Lower lobe of right lung (tissue), 2 donors: Measurements from ENCODE around the gene GYPB. TPM values are rescaled to one million over a fixed set of nuclear protein-coding genes. Genes with fewer than 3 reads are reported as not detected.
A peak's percentile ranks its signal among the peaks of the same experiment; 100 is the strongest.
"Not testable (repeated sequence)": the region's sequence is repeated elsewhere in the genome, so short reads cannot be mapped to it uniquely, and the experiment has no call there.

Experiments used
- ATAC-seq, 2 donors: fragments of 200-7000 bp; cut with Tn5 transposase; one replicate each; pipeline ENCODE4 v1.9.1; 2020 to 2022; ENCODE audit warnings: mild to moderate bottlenecking in 2 of 2, moderate library complexity in 2 of 2
- DNase-seq: peaks from one replicate; pipeline ENCODE4 v3.0.0-alpha.2; 2020
- H3K27ac ChIP-seq: fragments of 200-600 bp; one replicate; pipeline ENCODE4 v1.8.0; 2022
- H3K27me3 ChIP-seq: fragments of 200-600 bp; one replicate; pipeline ENCODE4 v1.8.0; 2022; ENCODE audit warnings: low read depth
- H3K36me3 ChIP-seq: fragments of 200-600 bp; one replicate; pipeline ENCODE4 v1.8.0; 2022; ENCODE audit warnings: mild to moderate bottlenecking
- H3K4me1 ChIP-seq: fragments of 200-600 bp; one replicate; pipeline ENCODE4 v1.8.0; 2022
- H3K4me3 ChIP-seq: fragments of 200-600 bp; one replicate; pipeline ENCODE4 v1.8.0; 2022; ENCODE audit warnings: mild to moderate bottlenecking
- H3K9me3 ChIP-seq: fragments of 200-600 bp; one replicate; pipeline ENCODE4 v1.8.0; 2022
- CTCF ChIP-seq: fragments of 200-600 bp; IDR thresholded peaks from one replicate; pipeline ENCODE4 v1.8.0; 2022; ENCODE audit warnings: antibody characterized with exemption, mild to moderate bottlenecking
- intact Hi-C: fragments of 100-400 bp; cut with DNase I; formaldehyde crosslinking; loops from one replicate; pipeline ENCODE4 v1.11.0; 2022
- long read RNA-seq: library from polyadenylated mRNA; unstranded; transcript quantifications from one replicate; pipeline ENCODE4 v2.0.0, GENCODE V29; 2021
- total RNA-seq: library from RNA; stranded (reverse); fragmentation: NEBNext Ultra II Directional; extraction: Animal tissue kit (Norgen Biotek cat#: 25700); gene quantifications from one replicate; pipeline ENCODE4 v1.2.1, GENCODE V29; 2021
- donor health status: DM: no; HTN: yes; CAD: no; lungs with severe emphysema.

GYPB gene
- not detected for total RNA-seq
- long read RNA-seq: 0 reads

GRCh38 chr4:144019277-144019676, at the start of gene GYPB:
Gene GYPB (minus strand): TSS chr4:144019380. CDS start chr4:144019287, 93 bp downstream.
- ATAC-seq, H3K4me1 ChIP-seq, H3K27me3 ChIP-seq, intact Hi-C loops, H3K9me3 ChIP-seq, H3K27ac ChIP-seq, H3K4me3 ChIP-seq, DNase-seq, H3K36me3 ChIP-seq: not testable (repeated sequence)

GRCh38 chr4:144061556-144061955, 42.4 kb upstream of the GYPB start:
- H3K36me3 ChIP-seq, H3K27me3 ChIP-seq, H3K27ac ChIP-seq, intact Hi-C loops, H3K4me3 ChIP-seq, H3K9me3 ChIP-seq, ATAC-seq, DNase-seq, H3K4me1 ChIP-seq: not testable (repeated sequence)

- H3K27ac ChIP-seq, H3K36me3 ChIP-seq, DNase-seq, H3K4me3 ChIP-seq, H3K9me3 ChIP-seq, H3K27me3 ChIP-seq, H3K4me1 ChIP-seq, intact Hi-C loops: not testable (repeated sequence)
- ATAC-seq: peak in 1 of 2 donors; percentile 42
Observed at GRCh38 chr4:144060234-144060859, 41.2 kb upstream of the GYPB start.

- no peak for ATAC-seq
- Histone ChIP-seq H3K36me3 (no peaks in the 10 kb centered on the region), H3K27me3 (no peaks in the 10 kb centered on the region), H3K4me3 (no peak overlapping the region), H3K4me1 (no peaks in the 10 kb centered on the region), H3K9me3 (peaks cover 6% of the 10 kb centered on the region), H3K27ac (no peak overlapping the region)
- TF ChIP-seq CTCF: no peak
- intact Hi-C loops: no loop called here
- no peak for DNase-seq
Observed at GRCh38 chr4:144056800-144057199, 37.6 kb upstream of the GYPB start.

- H3K36me3 ChIP-seq, intact Hi-C loops, H3K27ac ChIP-seq, H3K4me1 ChIP-seq, H3K4me3 ChIP-seq, H3K9me3 ChIP-seq, H3K27me3 ChIP-seq, ATAC-seq, DNase-seq: not testable (repeated sequence)
Observed at GRCh38 chr4:144055336-144055735, 36.2 kb upstream of the GYPB start.

GRCh38 chr4:144051494-144051893, 32.3 kb upstream of the GYPB start:
- intact Hi-C loops, ATAC-seq, H3K27ac ChIP-seq, DNase-seq, H3K27me3 ChIP-seq, H3K4me1 ChIP-seq, H3K36me3 ChIP-seq, H3K9me3 ChIP-seq, H3K4me3 ChIP-seq: not testable (repeated sequence)

GRCh38 chr4:144050631-144051030, 31.5 kb upstream of the GYPB start:
- H3K4me1 ChIP-seq, H3K36me3 ChIP-seq, H3K27me3 ChIP-seq, DNase-seq, intact Hi-C loops, H3K9me3 ChIP-seq, ATAC-seq, H3K4me3 ChIP-seq, H3K27ac ChIP-seq: not testable (repeated sequence)

- H3K27ac ChIP-seq, H3K9me3 ChIP-seq, ATAC-seq, H3K36me3 ChIP-seq, intact Hi-C loops, DNase-seq, H3K4me1 ChIP-seq, H3K4me3 ChIP-seq, H3K27me3 ChIP-seq: not testable (repeated sequence)
Observed at GRCh38 chr4:144049495-144050424, 30.6 kb upstream of the GYPB start.

- intact Hi-C loops, DNase-seq, H3K9me3 ChIP-seq, H3K27me3 ChIP-seq, H3K4me3 ChIP-seq, H3K27ac ChIP-seq, ATAC-seq, H3K36me3 ChIP-seq, H3K4me1 ChIP-seq: not testable (repeated sequence)
Observed at GRCh38 chr4:144044936-144045335, 25.8 kb upstream of the GYPB start.

- DNase-seq, H3K9me3 ChIP-seq, intact Hi-C loops, H3K27me3 ChIP-seq, H3K4me1 ChIP-seq, ATAC-seq, H3K36me3 ChIP-seq, H3K4me3 ChIP-seq, H3K27ac ChIP-seq: not testable (repeated sequence)
Observed at GRCh38 chr4:144032580-144032979, 13.4 kb upstream of the GYPB start.

GRCh38 chr4:144031875-144032274, 12.7 kb upstream of the GYPB start:
- H3K36me3 ChIP-seq, H3K27ac ChIP-seq, ATAC-seq, DNase-seq, H3K9me3 ChIP-seq, intact Hi-C loops, H3K4me1 ChIP-seq, H3K4me3 ChIP-seq, H3K27me3 ChIP-seq: not testable (repeated sequence)

- H3K36me3 ChIP-seq, intact Hi-C loops, H3K4me3 ChIP-seq, H3K9me3 ChIP-seq, ATAC-seq, H3K4me1 ChIP-seq, DNase-seq, H3K27ac ChIP-seq, H3K27me3 ChIP-seq: not testable (repeated sequence)
Observed at GRCh38 chr4:144031369-144031768, 12.2 kb upstream of the GYPB start.

- H3K36me3 ChIP-seq, intact Hi-C loops, ATAC-seq, H3K4me3 ChIP-seq, H3K27me3 ChIP-seq, DNase-seq, H3K9me3 ChIP-seq, H3K4me1 ChIP-seq, H3K27ac ChIP-seq: not testable (repeated sequence)
Observed at GRCh38 chr4:144030708-144031107, 11.5 kb upstream of the GYPB start.
